ENCODE data around the gene CCDC15.

DNA sequence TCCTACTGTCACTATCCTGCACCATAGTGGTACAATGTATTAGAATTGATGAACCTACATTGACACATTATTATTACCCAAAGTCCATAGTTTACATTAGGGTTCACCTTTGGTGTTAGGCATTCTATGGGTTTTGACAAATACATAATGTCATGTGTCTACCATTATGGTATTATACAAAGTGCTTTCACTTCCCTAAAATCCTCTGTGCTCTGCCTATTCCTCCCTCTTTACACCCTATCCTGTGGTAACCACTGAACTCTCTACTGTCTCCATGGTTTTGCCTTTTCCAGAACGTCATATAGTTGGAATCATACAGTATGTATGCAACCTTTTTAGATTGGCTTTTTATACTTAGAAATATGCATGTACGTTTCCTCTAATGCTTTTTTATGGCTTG is 51.5 kb downstream of the CCDC15 start:
- TF ChIP-seq, protein P1, sequence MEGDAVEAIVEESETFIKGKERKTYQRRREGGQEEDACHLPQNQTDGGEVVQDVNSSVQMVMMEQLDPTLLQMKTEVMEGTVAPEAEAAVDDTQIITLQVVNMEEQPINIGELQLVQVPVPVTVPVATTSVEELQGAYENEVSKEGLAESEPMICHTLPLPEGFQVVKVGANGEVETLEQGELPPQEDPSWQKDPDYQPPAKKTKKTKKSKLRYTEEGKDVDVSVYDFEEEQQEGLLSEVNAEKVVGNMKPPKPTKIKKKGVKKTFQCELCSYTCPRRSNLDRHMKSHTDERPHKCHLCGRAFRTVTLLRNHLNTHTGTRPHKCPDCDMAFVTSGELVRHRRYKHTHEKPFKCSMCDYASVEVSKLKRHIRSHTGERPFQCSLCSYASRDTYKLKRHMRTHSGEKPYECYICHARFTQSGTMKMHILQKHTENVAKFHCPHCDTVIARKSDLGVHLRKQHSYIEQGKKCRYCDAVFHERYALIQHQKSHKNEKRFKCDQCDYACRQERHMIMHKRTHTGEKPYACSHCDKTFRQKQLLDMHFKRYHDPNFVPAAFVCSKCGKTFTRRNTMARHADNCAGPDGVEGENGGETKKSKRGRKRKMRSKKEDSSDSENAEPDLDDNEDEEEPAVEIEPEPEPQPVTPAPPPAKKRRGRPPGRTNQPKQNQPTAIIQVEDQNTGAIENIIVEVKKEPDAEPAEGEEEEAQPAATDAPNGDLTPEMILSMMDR (IDR thresholded peaks at IDR 0.05; ENCODE audit: low read length): no peak
- no peak for TF ChIP-seq EZH2 (IDR thresholded peaks at IDR 0.05; ENCODE audit: borderline replicate concordance, low read length)
